Tibial nerve (tissue), 4 donors: Measurements from ENCODE around the gene FAHD2A.

Experiments used
- CTCF ChIP-seq, 5 experiments: fragments of 200-600 bp in 3 of 5; fragments of 450-650 bp in 2 of 5; sonication (generic) in 3 of 5; IDR thresholded peaks; one replicate each; pipeline ENCODE4 v1.5.1; 2016 to 2019; ENCODE audit warnings: antibody characterized with exemption in 5 of 5, mild to moderate bottlenecking in 3 of 5, moderate library complexity in 2 of 5
- EP300 ChIP-seq, 2 donors: sonication (generic); formaldehyde crosslinking; IDR thresholded peaks; one replicate each; pipeline ENCODE4 v1.6.1; 2017; ENCODE audit warnings: antibody characterized with exemption in 2 of 2, mild to moderate bottlenecking in 1 of 2
- POLR2A ChIP-seq, 2 donors: fragments of 450-650 bp; IDR thresholded peaks; one replicate each; pipeline ENCODE4 v1.6.1; 2017; ENCODE audit warnings: antibody characterized with exemption in 2 of 2, mild to moderate bottlenecking in 2 of 2, moderate library complexity in 2 of 2

GRCh38 chr2:95359501-95359930 lies 43.0 kb upstream of the FAHD2A start:
- no peak for TF ChIP-seq POLR2A (IDR thresholded peaks at IDR 0.05)
- no peak for TF ChIP-seq CTCF (IDR thresholded peaks at IDR 0.05)
- TF ChIP-seq EP300 (IDR thresholded peaks at IDR 0.05): no peak
